ENCODE data around the gene KMT2E.
"Not testable (repeated sequence)": the region's sequence is repeated elsewhere in the genome, so short reads cannot be mapped to it uniquely, and the experiment has no call there.

The KMT2E gene

GRCh38 chr7:105026750-105027149 lies 12.7 kb downstream of the KMT2E start:
- no peak for DNase-seq (ENCODE audit: low spot score)

GRCh38 chr7:105027176-105027853 lies 13.3 kb downstream of the KMT2E start:
- no peak for DNase-seq (ENCODE audit: low spot score)

GRCh38 chr7:105028004-105028403 lies 14.0 kb downstream of the KMT2E start:
- no peak for DNase-seq (ENCODE audit: low spot score)

- DNase-seq (ENCODE audit: low spot score): not testable (repeated sequence)
These were observed 14.9 kb downstream of the KMT2E start for GRCh38 chr7:105028941-105029340.

GRCh38 chr7:105030447-105030846 lies 16.4 kb downstream of the KMT2E start:
- DNase-seq (ENCODE audit: low spot score): no peak

- DNase-seq (ENCODE audit: low spot score): no peak
These were observed 18.7 kb downstream of the KMT2E start for GRCh38 chr7:105032553-105033214.

GRCh38 chr7:105035349-105035748 lies 21.3 kb downstream of the KMT2E start:
- DNase-seq (ENCODE audit: low spot score): no peak

- no peak for DNase-seq (ENCODE audit: low spot score)
These were observed 22.5 kb downstream of the KMT2E start for GRCh38 chr7:105036217-105037168.

GRCh38 chr7:105037319-105037718 lies 23.3 kb downstream of the KMT2E start:
- no peak for DNase-seq (ENCODE audit: low spot score)

- no peak for DNase-seq (ENCODE audit: low spot score)
These were observed 30.6 kb downstream of the KMT2E start for GRCh38 chr7:105044449-105045070.

GRCh38 chr7:105046414-105046813 lies 32.4 kb downstream of the KMT2E start:
- peak; percentile 59 for DNase-seq (ENCODE audit: low spot score)

- no peak for DNase-seq (ENCODE audit: low spot score)
These were observed 33.9 kb downstream of the KMT2E start for GRCh38 chr7:105047932-105048331.

- no peak for DNase-seq (ENCODE audit: low spot score)
These were observed 36.5 kb downstream of the KMT2E start for GRCh38 chr7:105050493-105050892.

- DNase-seq (ENCODE audit: low spot score): not testable (repeated sequence)
These were observed 36.9 kb downstream of the KMT2E start for GRCh38 chr7:105050899-105051298.

GRCh38 chr7:105055084-105055483 lies 41.1 kb downstream of the KMT2E start:
- DNase-seq (ENCODE audit: low spot score): no peak

- DNase-seq (ENCODE audit: low spot score): no peak
These were observed 41.6 kb downstream of the KMT2E start for GRCh38 chr7:105055621-105056020.

GRCh38 chr7:105057472-105057871 lies 43.5 kb downstream of the KMT2E start:
- no peak for DNase-seq (ENCODE audit: low spot score)

GRCh38 chr7:105060437-105060836 lies 46.4 kb downstream of the KMT2E start:
- no peak for DNase-seq (ENCODE audit: low spot score)

GRCh38 chr7:105060923-105061322 lies 46.9 kb downstream of the KMT2E start:
- no peak for DNase-seq (ENCODE audit: low spot score)

- no peak for DNase-seq (ENCODE audit: low spot score)
These were observed 51.1 kb downstream of the KMT2E start for GRCh38 chr7:105065104-105065503.

- no peak for DNase-seq (ENCODE audit: low spot score)
These were observed 53.7 kb downstream of the KMT2E start for GRCh38 chr7:105067691-105068090.

GRCh38 chr7:105068886-105069285 lies 54.9 kb downstream of the KMT2E start:
- no peak for DNase-seq (ENCODE audit: low spot score)
